ENCODE data around the gene ARL15. TPM values are rescaled to one million over a fixed set of nuclear protein-coding genes. Genes with fewer than 3 reads are reported as not detected.

The ARL15 gene
- total and polyA plus RNA-seq, 2 of the 8 experiments (the other 6 are each of a cell fraction or from before 2014, with no cell fraction given) = 9.9 to 21.2 TPM

DNA sequence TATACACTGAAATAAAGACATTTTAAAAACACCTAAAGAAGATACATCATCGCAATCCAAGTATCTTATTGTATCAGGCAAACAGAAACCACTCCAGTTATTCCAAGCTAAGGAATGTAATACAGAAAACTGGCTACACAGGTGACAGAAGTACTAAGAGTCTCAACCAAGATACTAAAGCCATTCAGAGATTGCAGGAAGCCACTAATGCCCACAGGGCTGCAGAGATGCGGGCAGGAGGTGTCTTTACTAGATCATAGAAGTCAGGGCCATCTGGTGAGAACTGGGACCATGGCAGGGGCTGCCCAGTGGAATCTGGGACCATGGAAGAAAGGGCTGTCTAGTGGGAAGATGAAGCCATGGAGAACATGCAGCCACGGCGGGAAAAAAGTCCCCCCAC is 384.3 kb downstream of the ARL15 start (continued):
- TF ChIP-seq, protein P1, sequence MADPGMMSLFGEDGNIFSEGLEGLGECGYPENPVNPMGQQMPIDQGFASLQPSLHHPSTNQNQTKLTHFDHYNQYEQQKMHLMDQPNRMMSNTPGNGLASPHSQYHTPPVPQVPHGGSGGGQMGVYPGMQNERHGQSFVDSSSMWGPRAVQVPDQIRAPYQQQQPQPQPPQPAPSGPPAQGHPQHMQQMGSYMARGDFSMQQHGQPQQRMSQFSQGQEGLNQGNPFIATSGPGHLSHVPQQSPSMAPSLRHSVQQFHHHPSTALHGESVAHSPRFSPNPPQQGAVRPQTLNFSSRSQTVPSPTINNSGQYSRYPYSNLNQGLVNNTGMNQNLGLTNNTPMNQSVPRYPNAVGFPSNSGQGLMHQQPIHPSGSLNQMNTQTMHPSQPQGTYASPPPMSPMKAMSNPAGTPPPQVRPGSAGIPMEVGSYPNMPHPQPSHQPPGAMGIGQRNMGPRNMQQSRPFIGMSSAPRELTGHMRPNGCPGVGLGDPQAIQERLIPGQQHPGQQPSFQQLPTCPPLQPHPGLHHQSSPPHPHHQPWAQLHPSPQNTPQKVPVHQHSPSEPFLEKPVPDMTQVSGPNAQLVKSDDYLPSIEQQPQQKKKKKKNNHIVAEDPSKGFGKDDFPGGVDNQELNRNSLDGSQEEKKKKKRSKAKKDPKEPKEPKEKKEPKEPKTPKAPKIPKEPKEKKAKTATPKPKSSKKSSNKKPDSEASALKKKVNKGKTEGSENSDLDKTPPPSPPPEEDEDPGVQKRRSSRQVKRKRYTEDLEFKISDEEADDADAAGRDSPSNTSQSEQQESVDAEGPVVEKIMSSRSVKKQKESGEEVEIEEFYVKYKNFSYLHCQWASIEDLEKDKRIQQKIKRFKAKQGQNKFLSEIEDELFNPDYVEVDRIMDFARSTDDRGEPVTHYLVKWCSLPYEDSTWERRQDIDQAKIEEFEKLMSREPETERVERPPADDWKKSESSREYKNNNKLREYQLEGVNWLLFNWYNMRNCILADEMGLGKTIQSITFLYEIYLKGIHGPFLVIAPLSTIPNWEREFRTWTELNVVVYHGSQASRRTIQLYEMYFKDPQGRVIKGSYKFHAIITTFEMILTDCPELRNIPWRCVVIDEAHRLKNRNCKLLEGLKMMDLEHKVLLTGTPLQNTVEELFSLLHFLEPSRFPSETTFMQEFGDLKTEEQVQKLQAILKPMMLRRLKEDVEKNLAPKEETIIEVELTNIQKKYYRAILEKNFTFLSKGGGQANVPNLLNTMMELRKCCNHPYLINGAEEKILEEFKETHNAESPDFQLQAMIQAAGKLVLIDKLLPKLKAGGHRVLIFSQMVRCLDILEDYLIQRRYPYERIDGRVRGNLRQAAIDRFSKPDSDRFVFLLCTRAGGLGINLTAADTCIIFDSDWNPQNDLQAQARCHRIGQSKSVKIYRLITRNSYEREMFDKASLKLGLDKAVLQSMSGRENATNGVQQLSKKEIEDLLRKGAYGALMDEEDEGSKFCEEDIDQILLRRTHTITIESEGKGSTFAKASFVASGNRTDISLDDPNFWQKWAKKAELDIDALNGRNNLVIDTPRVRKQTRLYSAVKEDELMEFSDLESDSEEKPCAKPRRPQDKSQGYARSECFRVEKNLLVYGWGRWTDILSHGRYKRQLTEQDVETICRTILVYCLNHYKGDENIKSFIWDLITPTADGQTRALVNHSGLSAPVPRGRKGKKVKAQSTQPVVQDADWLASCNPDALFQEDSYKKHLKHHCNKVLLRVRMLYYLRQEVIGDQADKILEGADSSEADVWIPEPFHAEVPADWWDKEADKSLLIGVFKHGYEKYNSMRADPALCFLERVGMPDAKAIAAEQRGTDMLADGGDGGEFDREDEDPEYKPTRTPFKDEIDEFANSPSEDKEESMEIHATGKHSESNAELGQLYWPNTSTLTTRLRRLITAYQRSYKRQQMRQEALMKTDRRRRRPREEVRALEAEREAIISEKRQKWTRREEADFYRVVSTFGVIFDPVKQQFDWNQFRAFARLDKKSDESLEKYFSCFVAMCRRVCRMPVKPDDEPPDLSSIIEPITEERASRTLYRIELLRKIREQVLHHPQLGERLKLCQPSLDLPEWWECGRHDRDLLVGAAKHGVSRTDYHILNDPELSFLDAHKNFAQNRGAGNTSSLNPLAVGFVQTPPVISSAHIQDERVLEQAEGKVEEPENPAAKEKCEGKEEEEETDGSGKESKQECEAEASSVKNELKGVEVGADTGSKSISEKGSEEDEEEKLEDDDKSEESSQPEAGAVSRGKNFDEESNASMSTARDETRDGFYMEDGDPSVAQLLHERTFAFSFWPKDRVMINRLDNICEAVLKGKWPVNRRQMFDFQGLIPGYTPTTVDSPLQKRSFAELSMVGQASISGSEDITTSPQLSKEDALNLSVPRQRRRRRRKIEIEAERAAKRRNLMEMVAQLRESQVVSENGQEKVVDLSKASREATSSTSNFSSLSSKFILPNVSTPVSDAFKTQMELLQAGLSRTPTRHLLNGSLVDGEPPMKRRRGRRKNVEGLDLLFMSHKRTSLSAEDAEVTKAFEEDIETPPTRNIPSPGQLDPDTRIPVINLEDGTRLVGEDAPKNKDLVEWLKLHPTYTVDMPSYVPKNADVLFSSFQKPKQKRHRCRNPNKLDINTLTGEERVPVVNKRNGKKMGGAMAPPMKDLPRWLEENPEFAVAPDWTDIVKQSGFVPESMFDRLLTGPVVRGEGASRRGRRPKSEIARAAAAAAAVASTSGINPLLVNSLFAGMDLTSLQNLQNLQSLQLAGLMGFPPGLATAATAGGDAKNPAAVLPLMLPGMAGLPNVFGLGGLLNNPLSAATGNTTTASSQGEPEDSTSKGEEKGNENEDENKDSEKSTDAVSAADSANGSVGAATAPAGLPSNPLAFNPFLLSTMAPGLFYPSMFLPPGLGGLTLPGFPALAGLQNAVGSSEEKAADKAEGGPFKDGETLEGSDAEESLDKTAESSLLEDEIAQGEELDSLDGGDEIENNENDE (IDR thresholded peaks at IDR 0.05; ENCODE audit: insufficient replicate concordance, low read length) = no peak
- TF ChIP-seq SRF (IDR thresholded peaks at IDR 0.05; ENCODE audit: low read depth, low read length) = no peak

Measured in H1 (cell line).